GM18498 (cell line): ENCODE results near the gene DNAJA4.
"Not testable (repeated sequence)": the region's sequence is repeated elsewhere in the genome, so short reads cannot be mapped to it uniquely, and the experiment has no call there.

Source experiments
- ATAC-seq: cut with Tn5 transposase; IDR thresholded peaks from one replicate; pipeline ENCODE4 v1.9.1; 2021; ENCODE audit warnings: mild to moderate bottlenecking, moderate library complexity; ENCODE audit not compliant: unreplicated experiment

DNAJA4 gene

DNA sequence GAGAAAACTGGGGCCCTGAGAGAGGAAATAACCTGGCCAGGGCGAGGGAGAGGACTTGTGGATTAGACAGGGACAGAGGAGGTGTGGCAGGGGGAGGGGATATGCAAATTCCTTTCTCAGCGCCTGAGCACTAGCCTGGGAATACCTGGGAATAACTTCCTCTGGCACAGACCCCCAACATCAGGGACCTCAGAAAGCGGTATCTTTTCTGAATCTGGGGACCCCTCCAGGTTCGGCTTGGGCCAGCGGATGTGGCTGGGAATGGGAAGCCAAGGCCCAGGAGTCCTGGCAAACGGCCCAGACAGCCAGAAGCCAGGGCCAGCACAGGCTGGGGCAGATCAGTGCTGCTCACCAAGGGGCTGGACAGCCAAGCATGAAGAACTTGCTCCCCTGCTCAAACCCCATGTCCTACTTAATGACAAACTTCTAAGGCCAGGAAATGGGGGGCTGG, 20.8 kb upstream of the DNAJA4 start:
- ATAC-seq = no peak

DNA sequence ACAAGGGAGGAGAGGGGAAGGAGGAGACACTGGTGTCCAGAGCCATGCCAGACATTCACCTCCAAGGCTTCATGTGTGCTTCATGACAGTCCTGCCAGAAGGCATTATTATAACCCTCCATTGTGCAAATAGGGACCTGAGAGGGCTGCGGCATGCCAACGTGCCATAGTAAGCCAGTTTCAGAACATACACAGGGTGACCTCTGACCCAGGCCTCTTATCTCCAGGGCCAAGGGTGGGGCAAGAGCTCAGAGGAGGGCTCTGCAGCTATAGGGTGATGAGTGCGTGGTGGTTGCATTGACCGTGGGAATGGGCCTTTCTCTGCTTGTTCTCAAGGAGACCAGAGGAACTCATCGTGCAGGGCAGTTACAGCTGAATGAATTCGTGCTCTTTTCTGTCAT, 20.3 kb upstream of the DNAJA4 start:
- ATAC-seq = no peak

DNA sequence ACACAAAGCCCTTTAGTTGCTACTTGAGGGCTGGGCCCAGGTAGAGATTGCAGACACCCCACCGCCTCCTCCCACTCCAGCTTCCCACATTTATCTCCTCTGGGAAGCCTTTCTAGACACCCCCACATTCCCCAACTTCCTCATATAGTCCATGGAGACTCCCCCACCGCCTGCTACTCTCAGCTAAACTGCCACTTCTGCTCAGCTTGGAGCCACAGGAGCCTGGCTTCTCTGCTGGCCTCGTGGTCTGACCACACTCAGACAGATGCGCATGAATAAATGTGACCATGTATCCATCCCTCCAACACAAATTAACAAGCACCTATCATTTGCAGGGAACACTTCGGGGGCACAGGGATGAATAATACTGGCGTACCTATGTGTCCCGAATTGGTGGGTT, 19.5 kb upstream of the DNAJA4 start:
- ATAC-seq = no peak

DNA sequence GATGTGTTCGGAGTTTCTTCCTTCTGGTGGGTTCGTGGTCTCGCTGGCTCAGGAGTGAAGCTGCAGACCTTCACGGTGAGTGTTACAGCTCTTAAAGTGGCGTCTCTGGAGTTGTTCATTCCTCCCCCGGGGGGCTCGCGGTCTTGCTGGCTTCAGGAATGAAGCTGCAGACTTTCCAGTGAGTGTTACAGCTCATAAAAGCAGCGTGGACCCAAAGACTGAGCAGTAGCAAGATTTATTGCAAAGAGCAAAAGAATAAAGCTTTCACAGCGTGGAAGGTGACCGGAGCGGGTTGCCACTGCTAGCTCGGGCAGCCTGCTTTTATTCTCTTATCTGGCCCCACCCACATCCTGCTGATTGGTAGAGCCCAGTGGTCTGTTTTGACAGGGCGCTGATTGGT, 19.0 kb upstream of the DNAJA4 start:
- not testable (repeated sequence) for ATAC-seq

DNA sequence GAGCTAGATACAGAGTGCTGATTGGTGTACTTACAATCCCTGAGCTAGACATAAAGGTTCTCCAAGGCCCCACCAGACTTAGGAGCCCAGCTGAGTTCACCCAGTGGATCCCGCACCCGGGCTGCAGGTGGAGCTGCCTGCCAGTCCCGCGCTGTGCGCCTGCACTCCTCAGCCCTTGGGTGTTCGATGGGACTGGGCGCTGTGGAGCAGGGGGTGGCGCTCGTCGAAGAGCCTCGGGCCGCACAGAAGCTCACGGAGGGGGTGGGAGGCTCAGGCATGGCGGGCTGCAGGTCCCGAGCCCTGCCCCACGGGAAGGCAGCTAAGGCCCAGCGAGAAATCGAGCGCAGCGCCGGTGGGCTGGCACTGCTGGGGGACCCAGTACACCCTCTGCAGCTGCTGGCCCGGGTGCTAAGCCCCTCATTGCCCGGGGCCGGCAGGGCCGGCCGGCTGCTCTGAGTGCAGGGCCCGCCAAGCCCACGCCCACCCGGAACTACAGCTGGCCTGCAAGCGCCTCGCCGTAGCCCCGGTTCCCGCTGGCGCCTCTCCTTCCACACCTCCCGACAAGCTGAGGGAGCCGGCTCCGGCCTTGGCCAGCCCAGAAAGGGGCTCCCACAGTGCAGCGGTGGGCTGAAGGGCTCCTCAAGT, 18.3 kb upstream of the DNAJA4 start:
- not testable (repeated sequence) for ATAC-seq

DNA sequence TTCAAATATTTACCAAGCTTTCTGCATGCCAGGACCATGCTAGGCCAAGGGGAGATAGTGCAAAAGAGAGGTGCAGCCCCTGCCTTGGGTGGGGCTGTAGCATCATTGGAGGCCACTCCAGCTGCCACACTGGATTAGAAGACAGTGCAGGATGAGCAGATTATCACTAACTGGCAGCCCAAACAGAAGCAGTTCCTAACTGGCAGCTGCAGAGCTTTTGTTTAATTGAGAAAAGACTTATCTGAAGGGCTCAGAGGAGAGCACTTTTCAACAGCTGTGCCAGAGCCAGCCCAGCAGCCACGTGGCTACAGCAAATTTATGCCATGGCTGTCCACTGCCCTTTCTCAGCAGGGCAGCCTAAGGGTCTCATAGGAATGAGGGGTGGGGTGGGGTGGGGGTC, 16.5 kb upstream of the DNAJA4 start:
- no peak for ATAC-seq

DNA sequence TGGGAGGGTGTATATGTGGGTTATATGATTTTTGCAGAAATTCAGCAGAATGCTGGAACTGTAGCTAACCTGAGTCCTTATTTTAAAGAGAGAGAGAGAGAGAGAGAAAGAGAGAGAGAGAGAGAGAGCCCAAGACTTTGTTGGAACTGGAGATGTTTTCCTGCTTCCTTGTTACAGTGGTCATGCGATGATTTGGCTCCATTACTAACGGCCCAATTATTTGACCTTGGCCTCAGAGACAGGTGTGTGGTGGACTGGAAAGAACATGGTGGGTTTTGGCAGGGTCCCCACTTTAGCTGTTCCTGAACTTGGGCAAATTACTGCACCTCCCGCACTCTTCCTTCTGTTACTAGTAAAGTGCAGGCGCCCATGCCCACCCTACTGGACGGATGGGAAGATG, 15.2 kb upstream of the DNAJA4 start:
- ATAC-seq = no peak

DNA sequence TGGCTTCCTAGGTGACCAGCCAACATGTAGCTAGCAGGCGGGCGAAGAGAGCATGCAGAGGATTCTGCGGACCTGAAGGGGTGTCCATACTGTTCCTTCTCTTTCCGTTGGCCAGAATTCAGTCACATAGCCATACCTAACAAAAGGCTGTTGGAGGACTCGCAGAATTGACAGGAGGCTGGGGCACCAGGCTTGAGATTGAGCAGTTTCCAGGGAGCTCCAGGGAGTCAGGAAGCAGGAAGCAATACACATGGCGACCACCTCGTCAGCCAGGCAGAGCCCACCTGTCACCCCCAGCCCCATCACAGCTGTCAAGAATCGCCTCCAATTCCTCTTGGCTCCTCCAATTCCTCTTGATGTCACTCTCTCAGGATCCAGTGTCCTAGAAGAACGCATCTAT, 13.2 kb upstream of the DNAJA4 start:
- no peak for ATAC-seq

DNA sequence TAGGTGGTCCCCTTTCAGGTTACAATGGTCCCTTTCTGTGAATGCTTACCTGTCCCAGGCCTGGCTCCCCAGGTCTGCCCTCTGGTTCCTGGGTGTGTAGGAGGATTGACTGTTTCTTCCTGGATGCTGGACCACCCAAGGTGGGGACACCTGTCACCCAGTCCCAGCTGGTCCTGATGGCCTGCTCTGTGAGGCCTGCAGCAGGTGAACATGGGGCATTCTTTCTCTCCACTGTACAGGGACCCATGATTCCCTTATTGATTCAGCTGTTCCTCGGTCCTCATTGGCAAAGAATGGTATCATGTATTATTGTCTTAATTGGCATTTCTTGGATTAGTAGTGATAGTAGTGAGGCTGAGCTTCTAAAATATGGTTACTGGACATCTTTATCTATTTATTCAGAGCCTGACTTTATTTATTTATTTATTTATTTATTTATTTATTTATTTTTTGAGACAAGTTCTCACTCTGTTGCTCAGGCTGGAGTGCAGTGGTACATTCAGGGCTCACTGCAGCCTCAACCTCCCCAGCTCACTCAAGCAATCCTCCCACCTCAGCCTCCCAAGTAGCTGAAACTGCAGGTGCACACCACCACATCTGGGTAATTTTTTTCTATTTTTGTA, 8.8 kb upstream of the DNAJA4 start:
- ATAC-seq = no peak

DNA sequence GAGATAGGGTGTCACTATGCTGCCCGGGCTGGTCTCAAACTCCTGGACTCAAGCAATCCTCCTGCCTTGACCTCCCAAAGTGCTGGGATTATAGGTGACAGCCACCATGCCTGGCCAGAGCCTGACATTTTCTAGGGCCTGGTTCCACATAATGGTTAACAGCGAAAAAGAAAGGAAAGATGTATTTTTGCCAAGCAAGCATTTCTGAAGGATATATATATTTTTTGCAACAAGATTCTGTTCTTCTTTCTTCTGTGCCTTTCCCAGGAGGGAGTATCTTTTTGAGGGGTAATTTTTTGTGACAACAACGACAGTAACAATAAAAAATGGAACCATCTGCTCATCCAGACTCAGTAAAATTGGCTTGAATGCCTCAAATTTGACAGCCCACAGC, 8.3 kb upstream of the DNAJA4 start:
- no peak for ATAC-seq

DNA sequence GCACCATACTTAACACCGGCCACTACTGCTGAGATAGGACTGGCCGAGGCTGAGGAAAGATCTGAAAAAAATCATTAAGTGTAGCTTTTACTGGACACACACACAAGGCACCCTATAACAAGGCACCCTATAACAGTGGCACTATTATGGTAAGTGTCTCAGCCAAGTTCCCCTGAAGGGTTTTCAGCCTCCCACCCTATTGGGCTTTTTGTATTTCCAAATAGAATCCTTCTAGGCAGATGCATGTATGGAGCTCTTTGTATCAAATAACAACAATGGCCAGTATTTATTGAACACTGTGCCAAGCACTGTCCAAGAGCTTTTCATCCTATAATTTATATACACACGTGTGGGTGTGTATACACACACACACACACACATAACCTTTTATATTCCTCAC, 6.7 kb upstream of the DNAJA4 start:
- no peak for ATAC-seq

DNA sequence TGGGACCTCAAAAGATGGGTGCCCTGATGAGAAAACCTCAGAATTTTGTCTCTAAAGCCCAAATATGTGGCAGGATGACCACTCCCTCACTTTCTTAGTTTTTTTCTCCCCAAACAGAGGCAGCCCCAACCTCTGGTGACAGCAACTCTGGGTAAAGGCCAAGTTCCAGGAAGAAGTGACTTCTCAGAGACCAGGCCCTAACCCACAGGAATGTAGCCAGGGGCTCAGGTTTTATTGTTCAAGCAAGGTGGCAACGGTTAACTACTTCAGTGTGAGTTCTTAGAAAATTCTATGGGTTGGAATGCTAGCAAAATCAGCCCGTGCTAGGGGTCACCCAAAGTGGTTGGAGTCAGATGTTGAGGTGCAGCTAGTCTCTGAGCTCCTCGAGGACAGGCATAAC, 5.1 kb upstream of the DNAJA4 start:
- no peak for ATAC-seq

DNA sequence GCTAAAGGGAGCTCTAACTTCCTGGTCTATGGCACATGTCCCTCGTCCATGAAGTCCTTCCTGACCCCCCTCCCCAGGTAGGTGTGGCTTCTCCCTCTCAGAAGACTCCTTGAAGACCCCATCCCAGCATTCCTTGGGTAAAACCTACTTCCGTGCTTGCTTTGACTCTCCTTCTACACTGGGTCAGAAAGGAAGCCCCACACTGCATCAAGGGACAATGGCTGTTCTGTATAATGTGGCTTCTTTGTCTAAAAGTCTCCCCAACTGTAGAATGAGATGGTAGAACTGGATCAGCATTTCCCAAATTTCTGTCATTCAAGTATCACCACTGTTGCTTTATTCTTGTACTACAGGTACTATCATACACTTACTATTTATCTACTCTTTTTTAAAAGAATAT, 3.9 kb upstream of the DNAJA4 start:
- no peak for ATAC-seq

DNA sequence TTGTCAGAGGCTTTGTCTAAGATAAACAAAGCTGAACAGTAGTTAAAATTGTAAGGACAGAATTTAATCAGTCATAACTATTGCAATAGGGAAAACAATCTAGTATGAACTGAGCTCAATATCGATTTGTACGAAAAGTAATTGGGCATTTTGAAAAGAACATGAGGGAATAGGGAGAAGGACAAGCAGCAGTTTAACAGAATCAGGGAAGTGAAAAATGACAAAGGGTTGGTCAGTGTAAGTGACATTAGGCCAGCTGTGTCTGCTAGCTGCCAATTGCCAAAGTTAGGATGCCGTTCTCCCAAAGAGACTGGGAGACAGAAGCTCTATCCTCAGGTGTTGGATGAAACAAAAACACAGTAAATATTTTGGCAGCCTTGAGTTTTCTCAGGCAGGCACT, 3.3 kb upstream of the DNAJA4 start:
- ATAC-seq = no peak

DNA sequence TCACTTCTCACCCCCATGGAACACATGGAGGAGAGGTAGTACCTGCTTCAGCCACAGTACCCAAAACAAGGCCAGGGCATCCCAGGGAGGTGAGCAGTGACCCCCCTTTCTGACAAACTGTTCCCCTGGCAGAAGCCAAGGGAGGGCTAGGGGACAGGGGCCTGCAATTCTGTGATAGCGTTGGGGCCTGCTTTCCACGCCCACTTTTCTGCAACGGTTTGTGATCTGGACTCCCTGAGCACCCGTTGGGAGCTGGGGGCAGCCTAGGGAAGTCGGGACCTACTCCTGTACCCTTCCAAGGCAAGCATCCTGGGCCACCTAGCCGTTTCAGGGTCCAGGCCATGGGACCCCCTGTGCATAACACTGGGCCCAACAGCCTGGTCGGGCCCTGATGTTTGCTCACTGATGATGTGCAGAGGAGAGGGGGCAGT, 996 bp upstream of the DNAJA4 start:
- ATAC-seq = no peak

DNA sequence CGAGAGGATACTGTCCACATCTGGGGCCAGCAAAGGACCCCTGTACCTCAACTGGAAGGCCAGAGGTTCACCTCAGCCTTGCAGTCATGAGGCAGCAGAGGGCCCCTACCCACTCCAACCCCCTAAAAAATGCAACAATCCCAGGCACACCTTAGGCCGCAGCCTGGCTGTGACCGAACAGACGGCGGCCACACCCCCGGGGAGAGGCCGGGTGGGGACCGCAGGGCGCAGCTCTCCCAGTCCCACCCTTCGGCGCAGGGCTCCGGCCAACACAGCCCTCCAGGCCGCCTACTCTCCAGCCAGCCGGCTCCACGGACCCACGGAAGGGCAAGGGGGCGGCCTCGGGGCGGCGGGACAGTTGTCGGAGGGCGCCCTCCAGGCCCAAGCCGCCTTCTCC, 457 bp upstream of the DNAJA4 start:
- no peak for ATAC-seq

DNA sequence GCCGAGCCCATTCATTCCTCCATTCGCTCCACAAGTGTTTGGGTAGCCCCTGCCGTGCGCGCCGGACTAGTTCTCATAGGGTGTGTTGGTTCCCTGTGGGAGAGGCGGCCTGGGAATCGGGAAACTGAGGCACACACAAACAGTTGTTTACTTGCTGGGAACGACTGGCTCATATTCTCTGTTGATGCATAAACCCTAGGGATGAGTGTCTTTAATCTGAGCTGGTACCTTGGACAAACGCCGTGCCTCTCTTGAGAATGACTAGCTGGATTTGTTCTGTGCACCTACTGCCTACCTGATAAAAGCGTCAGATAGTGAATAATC, 737 bp downstream of the DNAJA4 start:
- no peak for ATAC-seq

DNA sequence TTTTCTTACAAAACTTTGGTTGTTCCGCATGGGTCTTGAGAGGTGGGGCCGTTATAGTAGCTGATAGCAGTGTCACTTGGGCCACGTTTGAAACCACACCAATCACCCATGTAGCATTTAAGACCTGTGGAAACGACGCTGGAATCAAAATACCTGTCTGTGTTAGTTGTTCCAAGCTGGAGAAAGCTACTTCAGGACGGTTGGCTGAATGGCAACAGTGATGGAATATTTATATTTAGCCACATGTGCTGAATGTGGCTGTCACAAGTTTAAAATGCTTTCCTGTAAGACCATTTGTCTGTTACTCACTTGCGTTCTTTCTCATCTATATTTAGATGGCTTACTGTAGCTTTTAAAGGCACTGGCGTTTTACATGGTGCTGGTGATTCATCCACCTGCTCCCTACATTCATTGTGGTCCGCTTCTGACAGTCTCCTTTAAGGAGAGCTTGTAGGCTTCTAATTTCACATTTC, 1.4 kb downstream of the DNAJA4 start:
- no peak for ATAC-seq

DNA sequence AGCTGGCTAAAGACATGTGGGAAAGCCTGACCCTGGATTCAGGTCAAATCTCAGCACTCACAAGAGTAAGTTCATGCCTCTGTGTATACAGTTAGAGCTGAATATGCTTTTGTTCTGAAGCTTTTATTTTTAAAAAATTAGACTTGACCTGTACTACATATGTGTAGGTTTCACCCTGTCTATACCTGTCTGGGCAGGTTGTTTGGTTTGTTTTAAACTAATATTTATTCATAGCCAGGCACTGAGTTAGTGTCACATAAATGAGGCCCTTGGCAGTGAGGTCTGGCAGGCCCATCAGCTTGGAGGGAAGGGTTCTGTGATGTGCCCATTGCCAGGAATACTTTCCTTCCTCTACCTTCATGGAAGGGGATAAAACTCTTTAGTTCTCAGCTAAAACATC, 1.9 kb downstream of the DNAJA4 start:
- no peak for ATAC-seq

DNA sequence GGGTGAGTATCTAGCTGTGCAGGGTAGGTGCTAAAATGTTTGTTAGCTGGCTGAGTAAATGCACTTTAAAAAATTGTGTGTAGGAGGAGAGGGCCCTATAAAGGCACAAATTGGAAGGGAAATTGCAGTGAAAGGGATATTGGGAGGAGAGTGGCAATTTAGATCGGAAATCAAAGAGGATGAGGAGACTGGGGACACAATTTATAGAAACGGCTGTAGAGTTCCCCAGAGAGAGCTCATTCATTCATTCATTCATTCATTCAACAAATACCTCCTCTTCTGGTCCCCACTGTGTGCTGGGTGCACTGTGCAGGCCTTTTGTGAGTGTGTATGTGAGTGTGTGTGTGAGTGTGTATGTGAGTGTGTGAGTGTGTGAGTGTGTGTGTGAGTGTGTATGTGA, 2.4 kb downstream of the DNAJA4 start:
- no peak for ATAC-seq

DNA sequence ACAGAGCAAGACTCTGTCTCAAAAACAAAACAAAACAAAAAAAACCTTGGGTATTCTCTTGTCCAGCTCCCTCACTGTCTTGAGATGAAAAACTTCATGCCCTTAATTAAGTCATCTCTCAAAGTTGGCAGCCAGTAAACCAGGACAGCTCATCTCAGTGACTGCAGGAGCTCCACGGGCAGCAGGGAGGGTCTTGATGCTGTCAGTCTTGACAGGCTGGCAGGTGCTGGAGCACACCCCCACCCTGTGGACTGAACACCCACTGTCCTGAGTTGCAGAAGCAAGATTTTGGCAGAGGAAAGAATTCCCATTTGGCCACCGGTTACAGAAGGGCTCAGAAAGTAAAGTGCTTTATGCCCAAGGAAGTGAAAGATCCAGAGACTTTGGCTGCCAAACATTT, 8.0 kb downstream of the DNAJA4 start:
- ATAC-seq = no peak

DNA sequence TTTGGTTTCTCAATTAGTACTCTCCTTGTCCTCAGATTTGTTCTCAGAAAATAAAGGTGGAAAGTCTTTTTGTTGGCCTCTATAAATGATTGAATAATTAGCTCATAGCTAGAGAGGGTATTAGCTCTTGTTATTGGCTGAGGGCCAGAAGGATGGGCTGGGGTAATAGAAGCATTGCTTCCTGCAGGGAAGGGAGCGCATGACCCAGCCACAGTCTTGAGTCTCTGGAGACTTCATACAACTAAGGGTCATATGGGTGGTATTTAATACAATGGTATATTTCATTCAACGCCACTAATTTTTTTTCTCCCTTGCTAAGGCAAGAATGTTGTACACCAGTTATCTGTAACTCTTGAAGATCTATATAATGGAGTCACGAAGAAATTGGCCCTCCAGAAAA, 8.4 kb downstream of the DNAJA4 start:
- ATAC-seq = no peak

DNA sequence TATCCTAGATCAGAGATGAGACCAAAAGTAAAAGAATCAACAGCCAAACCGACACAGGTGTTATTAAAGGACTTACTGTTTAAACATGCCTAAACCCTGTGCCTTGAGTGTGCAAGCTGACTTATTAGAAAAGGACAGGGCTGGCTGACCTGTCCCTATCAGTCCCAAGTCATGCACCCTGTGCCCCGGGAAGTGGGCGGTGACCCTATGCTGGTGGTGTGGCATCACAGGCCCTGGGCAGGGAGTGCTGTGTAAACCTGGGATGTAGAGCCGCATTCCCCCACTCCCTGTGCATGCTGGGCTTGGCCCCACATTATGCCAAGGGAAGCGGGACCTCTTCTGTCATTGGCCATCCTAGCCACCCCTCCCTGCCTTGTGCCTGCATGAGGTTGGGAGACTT, 10.6 kb downstream of the DNAJA4 start:
- no peak for ATAC-seq
